Activated B cell treated with CpG ODN at 0.5 μM for 24 hours (primary cell): Measurements from ENCODE around the gene AP3B1. TPM values are rescaled to one million over a fixed set of nuclear protein-coding genes. Genes with fewer than 3 reads are reported as not detected.
"Not testable (repeated sequence)": the region's sequence is repeated elsewhere in the genome, so short reads cannot be mapped to it uniquely, and the experiment has no call there.

ENCODE experiments used
- ATAC-seq: fragments of 200-7000 bp; cut with Tn5 transposase; one replicate; pipeline ENCODE4 v1.10.0; 2021; ENCODE audit warnings: low read depth, mild to moderate bottlenecking, moderate library complexity
- CTCF ChIA-PET: fragments of 350-600 bp; sonication (Branson Sonifier 250); formaldehyde crosslinking; loops from one replicate; lab custom pipeline; 2021; ENCODE audit warnings: antibody characterized with exemption; lab: Charles Lee
- POLR2A ChIA-PET: fragments of 350-600 bp; sonication (Branson Sonifier 250); formaldehyde crosslinking; loops from one replicate; lab custom pipeline; 2021; ENCODE audit warnings: antibody characterized with exemption; lab: Charles Lee
- DNase-seq: peaks from one replicate; pipeline ENCODE4 v3.0.0; 2022
- H3K27ac Mint-ChIP-seq: one replicate; pipeline ENCODE4 v1.8.0; 2020; ENCODE audit warnings: mixed read lengths
- H3K27me3 Mint-ChIP-seq: one replicate; pipeline ENCODE4 v1.8.0; 2021; ENCODE audit warnings: mixed read lengths
- H3K36me3 Mint-ChIP-seq: one replicate; pipeline ENCODE4 v1.8.0; 2021; ENCODE audit warnings: low read depth, mixed read lengths
- H3K4me1 Mint-ChIP-seq: one replicate; pipeline ENCODE4 v1.8.0; 2021; ENCODE audit warnings: mixed read lengths
- H3K4me3 Mint-ChIP-seq: one replicate; pipeline ENCODE4 v1.8.0; 2020; ENCODE audit warnings: mild to moderate bottlenecking, mixed read lengths
- H3K9me3 Mint-ChIP-seq: one replicate; pipeline ENCODE4 v1.8.0; 2020; ENCODE audit warnings: mixed read lengths
- CTCF ChIP-seq: fragments of 200-600 bp; IDR thresholded peaks from one replicate; pipeline ENCODE4 v1.8.0; 2022; ENCODE audit warnings: antibody characterized with exemption, mild to moderate bottlenecking
- intact Hi-C: fragments of 100-400 bp; cut with micrococcal nuclease; formaldehyde crosslinking; loops from one replicate; pipeline ENCODE4 v1.15.1; 2024
- total RNA-seq: library from RNA; stranded (reverse); gene quantifications from 2 replicates; pipeline ENCODE4 v1.2.3, GENCODE V29; 2022

AP3B1 gene
- total RNA-seq, 1 donor from 2014 or later, result 52.9 TPM

GRCh38 chr5:78204241-78204640 is 90.3 kb downstream of the AP3B1 start:
- Mint-ChIP-seq H3K4me1 (peaks cover 4% of the 10 kb centered on the region), H3K27ac (no peak overlapping the region), H3K4me3 (no peak overlapping the region), H3K36me3 (peaks cover 56% of the 10 kb centered on the region), H3K27me3 (no peaks in the 10 kb centered on the region), H3K9me3 (peaks cover 5% of the 10 kb centered on the region)
- no peak for ATAC-seq
- no peak for DNase-seq
- POLR2A ChIA-PET, result no interaction called here
- TF ChIP-seq CTCF, result no peak
- CTCF ChIA-PET, result no interaction called here
- intact Hi-C loops, result no loop called here

GRCh38 chr5:78203815-78204214 is 90.7 kb downstream of the AP3B1 start:
- Mint-ChIP-seq H3K27me3 (no peaks in the 10 kb centered on the region), H3K27ac (no peak overlapping the region), H3K36me3 (peaks cover 57% of the 10 kb centered on the region), H3K4me3 (no peak overlapping the region), H3K4me1 (peaks cover 5% of the 10 kb centered on the region), H3K9me3 (peaks cover 5% of the 10 kb centered on the region)
- TF ChIP-seq CTCF, result no peak
- ATAC-seq (no peak), DNase-seq (no peak)
- intact Hi-C loops, result no loop called here
- POLR2A ChIA-PET, result no interaction called here
- CTCF ChIA-PET, result no interaction called here

- ChIA-PET POLR2A (interaction anchor here (0.6 kb wide), 1 partner anchor 701 kb away, joined by 4 read pairs; no protein-coding TSS in a partner anchor), CTCF (no interaction called here)
- no peak overlapping the region for H3K27ac Mint-ChIP-seq
- ATAC-seq (no peak), DNase-seq (no peak)
- H3K36me3 Mint-ChIP-seq, result peaks cover 26% of the 10 kb centered on the region
- H3K27me3 Mint-ChIP-seq, result no peaks in the 10 kb centered on the region
- H3K4me1 Mint-ChIP-seq, result no peaks in the 10 kb centered on the region
- H3K9me3 Mint-ChIP-seq, result peaks cover 12% of the 10 kb centered on the region
- intact Hi-C loops, result no loop called here
- no peak overlapping the region for H3K4me3 Mint-ChIP-seq
- TF ChIP-seq CTCF, result no peak
These were observed 104.1 kb downstream of the AP3B1 start for GRCh38 chr5:78190402-78190801.

GRCh38 chr5:78188681-78189080 is 105.8 kb downstream of the AP3B1 start:
- intact Hi-C loops, POLR2A ChIA-PET, CTCF ChIA-PET, H3K4me3 Mint-ChIP-seq, DNase-seq, H3K27me3 Mint-ChIP-seq, H3K27ac Mint-ChIP-seq, ATAC-seq, H3K4me1 Mint-ChIP-seq: not testable (repeated sequence)
- Mint-ChIP-seq H3K36me3 (peaks cover 24% of the 10 kb centered on the region), H3K9me3 (peaks cover 12% of the 10 kb centered on the region)

GRCh38 chr5:78187172-78187571 is 107.3 kb downstream of the AP3B1 start:
- ChIA-PET POLR2A (no interaction called here), CTCF (no interaction called here)
- ATAC-seq (no peak), DNase-seq (no peak)
- Mint-ChIP-seq H3K9me3 (peaks cover 12% of the 10 kb centered on the region), H3K36me3 (peaks cover 25% of the 10 kb centered on the region), H3K4me1 (peaks cover 3% of the 10 kb centered on the region), H3K27ac (no peak overlapping the region), H3K27me3 (no peaks in the 10 kb centered on the region), H3K4me3 (no peak overlapping the region)
- no peak for TF ChIP-seq CTCF
- intact Hi-C loops, result no loop called here

GRCh38 chr5:78182838-78183237 is 111.7 kb downstream of the AP3B1 start:
- H3K27ac Mint-ChIP-seq, result no peak overlapping the region
- H3K27me3 Mint-ChIP-seq, result no peaks in the 10 kb centered on the region
- POLR2A ChIA-PET, result no interaction called here
- no peak for ATAC-seq
- no peak for DNase-seq
- no peak overlapping the region for H3K4me3 Mint-ChIP-seq
- peaks cover 3% of the 10 kb centered on the region for H3K4me1 Mint-ChIP-seq
- peaks cover 38% of the 10 kb centered on the region for H3K36me3 Mint-ChIP-seq
- peaks cover under 1% of the 10 kb centered on the region for H3K9me3 Mint-ChIP-seq
- no peak for TF ChIP-seq CTCF
- intact Hi-C loops, result no loop called here
- CTCF ChIA-PET, result no interaction called here
